ENCODE data around the gene DACH1.

DACH1 gene

DNA sequence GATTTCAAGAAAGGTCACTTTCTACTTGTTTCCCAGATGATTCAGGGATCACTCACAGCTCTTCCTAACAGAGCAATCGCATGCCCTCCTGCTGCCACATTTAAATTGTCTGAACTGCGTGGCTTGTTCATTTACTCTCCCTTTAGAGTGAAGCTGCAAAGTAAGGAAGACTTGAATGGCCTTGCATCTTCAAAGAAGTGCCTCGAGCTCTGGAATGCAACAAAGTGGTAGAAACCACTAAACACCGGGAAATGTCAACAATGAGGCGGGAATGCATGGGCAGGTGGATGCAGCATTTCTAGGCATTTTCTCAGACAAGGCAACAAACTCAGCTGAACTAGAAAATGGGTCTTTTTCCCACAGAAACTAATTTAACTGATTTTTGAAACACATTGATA is 10.3 kb upstream of the DACH1 start:
- H3K9me3 ChIP-seq (ENCODE audit: control insufficient read depth, insufficient read depth, low read depth, low read length): no peaks in the 10 kb centered on the region
- TF ChIP-seq ZNF157 (tag by site-specific recombination; IDR thresholded peaks at IDR 0.05) (no peak), SCRT1 (tag by site-specific recombination; IDR thresholded peaks at IDR 0.05; ENCODE audit: borderline replicate concordance) (0 out of 2 replicates have a peak, but pooled peaks have one; percentile 5), ZNF473 (tag by site-specific recombination; IDR thresholded peaks at IDR 0.05) (no peak), ZNF426 (tag by site-specific recombination; IDR thresholded peaks at IDR 0.05) (no peak), ZNF596 (tag by site-specific recombination; IDR thresholded peaks at IDR 0.05) (no peak), PRDM1 (tag by site-specific recombination; IDR thresholded peaks at IDR 0.05) (0 out of 2 replicates have a peak, but pooled peaks have one; percentile 6), ZNF23 (tag by site-specific recombination; IDR thresholded peaks at IDR 0.05; ENCODE audit: borderline replicate concordance) (no peak), FEZF1 (tag by site-specific recombination; IDR thresholded peaks at IDR 0.05) (peak; percentile 86), ZBTB44 (tag by site-specific recombination; IDR thresholded peaks at IDR 0.05) (peak; percentile 82), SCRT2 (tag by site-specific recombination; IDR thresholded peaks at IDR 0.05) (0 out of 2 replicates have a peak, but pooled peaks have one; percentile 35), ZNF785 (tag by site-specific recombination; IDR thresholded peaks at IDR 0.05) (no peak)
- 0 out of 2 replicates have a peak, but pooled peaks cover 3% of the 10 kb centered on the region for H3K4me1 ChIP-seq (ENCODE audit: control insufficient read depth, insufficient read depth, low read length)
- H3K27ac ChIP-seq (ENCODE audit: extremely low read depth, low read depth, low read length): no peak overlapping the region
- H3K36me3 ChIP-seq (ENCODE audit: control insufficient read depth in 2 of 2, insufficient read depth in 1 of 2, low read length in 2 of 2): no peaks in the 10 kb centered on the region
- POLR2A ChIA-PET: no interaction called here
- H3K4me3 ChIP-seq (ENCODE audit: low read depth, low read length): no peak overlapping the region
- CTCF ChIA-PET: interaction anchor here (1.0 to 1.2 kb wide), 2 partner anchors 38 to 591 kb away, joined by 3 read pairs; no protein-coding TSS in a partner anchor

GRCh38 chr13:71876648-71877255 is 9.7 kb upstream of the DACH1 start:
- no peaks in the 10 kb centered on the region for H3K36me3 ChIP-seq (ENCODE audit: control insufficient read depth in 2 of 2, insufficient read depth in 1 of 2, low read length in 2 of 2)
- ChIA-PET CTCF (interaction anchor here (0.5 to 1.0 kb wide), 2 partner anchors 591 to 819 kb away, joined by 3 read pairs; no protein-coding TSS in a partner anchor), POLR2A (no interaction called here)
- TF ChIP-seq KLF9 (tag by site-specific recombination; IDR thresholded peaks at IDR 0.05; ENCODE audit: low read depth) (no peak), SCRT1 (tag by site-specific recombination; IDR thresholded peaks at IDR 0.05; ENCODE audit: borderline replicate concordance) (peak; percentile 58; the same call in 1 of the 2 replicates), FEZF1 (tag by site-specific recombination; IDR thresholded peaks at IDR 0.05) (no peak), ZNF692 (tag by site-specific recombination; IDR thresholded peaks at IDR 0.05) (no peak), PATZ1 (tag by site-specific recombination; IDR thresholded peaks at IDR 0.05) (no peak), ZNF555 (tag by site-specific recombination; conservative IDR thresholded peaks at IDR 0.05) (no peak), ZNF112 (tag by site-specific recombination; IDR thresholded peaks at IDR 0.05) (no peak), SCRT2 (tag by site-specific recombination; IDR thresholded peaks at IDR 0.05) (peak; percentile 90), GLIS2 (tag by site-specific recombination; IDR thresholded peaks at IDR 0.05) (no peak), ZNF133 (tag by site-specific recombination; IDR thresholded peaks at IDR 0.05) (no peak), ZNF114 (tag by site-specific recombination; IDR thresholded peaks at IDR 0.05) (no peak), ZNF571 (tag by site-specific recombination; IDR thresholded peaks at IDR 0.05) (no peak)
- TF ChIP-seq, protein P1, sequence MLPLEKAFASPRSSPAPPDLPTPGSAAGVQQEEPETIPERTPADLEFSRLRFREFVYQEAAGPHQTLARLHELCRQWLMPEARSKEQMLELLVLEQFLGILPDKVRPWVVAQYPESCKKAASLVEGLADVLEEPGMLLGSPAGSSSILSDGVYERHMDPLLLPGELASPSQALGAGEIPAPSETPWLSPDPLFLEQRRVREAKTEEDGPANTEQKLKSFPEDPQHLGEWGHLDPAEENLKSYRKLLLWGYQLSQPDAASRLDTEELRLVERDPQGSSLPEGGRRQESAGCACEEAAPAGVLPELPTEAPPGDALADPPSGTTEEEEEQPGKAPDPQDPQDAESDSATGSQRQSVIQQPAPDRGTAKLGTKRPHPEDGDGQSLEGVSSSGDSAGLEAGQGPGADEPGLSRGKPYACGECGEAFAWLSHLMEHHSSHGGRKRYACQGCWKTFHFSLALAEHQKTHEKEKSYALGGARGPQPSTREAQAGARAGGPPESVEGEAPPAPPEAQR (tag by site-specific recombination; IDR thresholded peaks at IDR 0.05): no peak
- no peak overlapping the region for H3K27ac ChIP-seq (ENCODE audit: extremely low read depth, low read depth, low read length)
- no peak overlapping the region for H3K4me3 ChIP-seq (ENCODE audit: low read depth, low read length)
- 0 out of 2 replicates have a peak, but pooled peaks cover 3% of the 10 kb centered on the region for H3K4me1 ChIP-seq (ENCODE audit: control insufficient read depth, insufficient read depth, low read length)
- H3K9me3 ChIP-seq (ENCODE audit: control insufficient read depth, insufficient read depth, low read depth, low read length): no peaks in the 10 kb centered on the region
